GM12878 (cell line): Measurements from ENCODE around the gene CFP. TPM values are rescaled to one million over a fixed set of nuclear protein-coding genes. Genes with fewer than 3 reads are reported as not detected.

Source experiments
- ATAC-seq: fragments of 200-7000 bp; cut with Tn5 transposase; 3 replicates; pipeline ENCODE4 v1.9.1; 2020; ENCODE audit warnings: mild to moderate bottlenecking, moderate library complexity
- BruUV-seq: library from RNA; stranded (reverse); fragments of 400-500 nt; replicated peaks from 2 replicates; lab custom pipeline; 2021; lab: Mats Ljungman, UMichigan
- CTCF ChIA-PET: fragments of 300-600 bp; sonication (Branson Sonifier 250); formaldehyde crosslinking; extraction: SDS; loops from one replicate; lab custom pipeline; 2021; ENCODE audit warnings: inconsistent platforms; lab: Yijun Ruan, JAX
- POLR2A ChIA-PET: fragments of 350-600 bp; formaldehyde crosslinking; extraction: SDS; loops from one replicate; lab custom pipeline; 2021; ENCODE audit warnings: inconsistent platforms; lab: Charles Lee
- RAD21 ChIA-PET: fragments of 300-600 bp; sonication (Branson Sonifier 250); formaldehyde crosslinking; loops from one replicate; lab custom pipeline; 2023; ENCODE audit warnings: antibody characterized with exemption; ENCODE audit not compliant: unreplicated experiment; lab: Charles Lee
- SMC1A ChIA-PET: fragments of 300-600 bp; sonication (Branson Sonifier 250); formaldehyde crosslinking; loops from one replicate; lab custom pipeline; 2023; ENCODE audit not compliant: unreplicated experiment, uncharacterized antibody; lab: Charles Lee
- DNase-seq: peaks from one replicate; pipeline ENCODE4 v3.0.0-alpha.2; 2011; ENCODE audit warnings: low read depth, low spot score
- FAIRE-seq: peaks from 3 replicates; lab custom pipeline; 2011; peaks lifted over from hg19 to GRCh38; lab: Jason Lieb, UNC
- H2AFZ ChIP-seq: 2 replicates; pipeline ENCODE4 v1.6.0; 2011; ENCODE audit warnings: low read depth, low read length, control low read depth; ENCODE audit not compliant: control insufficient read depth
- H3K27ac ChIP-seq: 2 replicates; pipeline ENCODE4 v1.5.1; 2011; ENCODE audit warnings: control low read depth; ENCODE audit not compliant: control insufficient read depth, insufficient read depth
- H3K27me3 ChIP-seq, 2 experiments: replicated peaks in 1 of 2; 2 replicates each; pipeline versions ENCODE4 v1.6.0 to v1.6.1; 2011; ENCODE audit warnings: low read length in 1 of 2; ENCODE audit not compliant: control insufficient read depth in 2 of 2, insufficient read depth in 2 of 2
- H3K36me3 ChIP-seq, 2 experiments: 2 replicates each; pipeline ENCODE4 v1.5.1; 2011; ENCODE audit warnings: low read length in 1 of 2; ENCODE audit not compliant: control insufficient read depth in 2 of 2, insufficient read depth in 2 of 2
- H3K4me1 ChIP-seq: 2 replicates; pipeline ENCODE4 v1.6.1; 2011; ENCODE audit warnings: mild to moderate bottlenecking, low read length, moderate library complexity, mixed read lengths; ENCODE audit not compliant: control insufficient read depth, insufficient read depth
- H3K4me2 ChIP-seq: 2 replicates; pipeline ENCODE4 v1.6.0; 2011; ENCODE audit warnings: control low read depth; ENCODE audit not compliant: control insufficient read depth, insufficient read depth
- H3K4me3 ChIP-seq: fragments of 200-600 bp; sonication (generic); 2 replicates; pipeline ENCODE4 v1.5.1; 2016
- H3K79me2 ChIP-seq: 2 replicates; pipeline ENCODE4 v1.6.0; 2011; ENCODE audit warnings: low read length; ENCODE audit not compliant: control insufficient read depth, insufficient read depth
- H3K9ac ChIP-seq: 2 replicates; pipeline ENCODE4 v1.8.0; 2011; ENCODE audit warnings: low read length, control low read depth, mixed read lengths; ENCODE audit not compliant: control insufficient read depth, insufficient read depth
- H3K9me3 ChIP-seq: replicated peaks from 3 replicates; pipeline ENCODE4 v1.5.1; 2011; ENCODE audit warnings: mild to moderate bottlenecking, low read length; ENCODE audit not compliant: control insufficient read depth, insufficient read depth
- H4K20me1 ChIP-seq: 2 replicates; pipeline ENCODE4 v1.6.0; 2011; ENCODE audit not compliant: control insufficient read depth, insufficient read depth
- ASH2L ChIP-seq: fragments of 300-600, 200-600 bp; sonication (generic); IDR thresholded peaks from 2 replicates; pipeline ENCODE4 v1.6.1; 2017; ENCODE audit warnings: low read depth, mild to moderate bottlenecking, borderline replicate concordance
- BCLAF1 ChIP-seq: fragments of 450-650 bp; IDR thresholded peaks from 2 replicates; pipeline ENCODE4 v1.6.1; 2017; ENCODE audit warnings: antibody characterized with exemption, mild to moderate bottlenecking, moderate library complexity
- CHD2 ChIP-seq: IDR thresholded peaks from 2 replicates; pipeline ENCODE4 v1.6.1; 2011; ENCODE audit warnings: low read depth, low read length, improper control_type of control experiment, borderline replicate concordance
- E2F8 ChIP-seq: fragments of 450-650 bp; IDR thresholded peaks from 2 replicates; pipeline ENCODE4 v1.6.1; 2018; ENCODE audit warnings: mild to moderate bottlenecking, low read depth, moderate library complexity; ENCODE audit not compliant: partially characterized antibody
- MEF2A ChIP-seq: IDR thresholded peaks from 2 replicates; pipeline ENCODE4 v1.6.1; 2011; ENCODE audit warnings: low read depth, mild to moderate bottlenecking, low read length, moderate library complexity; ENCODE audit not compliant: insufficient read depth
- RBBP5 ChIP-seq: fragments of 200-600 bp; sonication (generic); conservative IDR thresholded peaks from 2 replicates; pipeline ENCODE4 v1.6.1; 2016
- SKIL ChIP-seq: fragments of 450-650 bp; IDR thresholded peaks from 2 replicates; pipeline ENCODE4 v1.6.1; 2017; ENCODE audit warnings: mild to moderate bottlenecking, low read depth, inconsistent platforms; ENCODE audit not compliant: poor library complexity, severe bottlenecking
- SPI1 ChIP-seq: IDR thresholded peaks from 2 replicates; pipeline ENCODE4 v1.6.1; 2011; ENCODE audit warnings: low read depth, mild to moderate bottlenecking, low read length, moderate library complexity, borderline replicate concordance; ENCODE audit not compliant: insufficient read depth
- ZNF622 ChIP-seq: fragments of 450-650 bp; IDR thresholded peaks from 2 replicates; pipeline ENCODE4 v1.6.1; 2017; ENCODE audit warnings: mild to moderate bottlenecking, inconsistent platforms
- WGBS: methylation state at CpG from one replicate; pipeline ENCODE4 v1.1.6; 2016; ENCODE audit warnings: low lambda C conversion rate; ENCODE audit not compliant: insufficient replicate concordance, insufficient coverage; ENCODE audit errors: missing lambda C conversion rate; 5-methylcytosine and 5-hydroxymethylcytosine counted together
- in situ Hi-C: fragments of 300-500 bp; cut with MboI; formaldehyde crosslinking; loops from 9 replicates; pipeline ENCODE4 v1.14.3; 2018; ENCODE audit warnings: mixed read lengths
- intact Hi-C: fragments of 100-400 bp; cut with micrococcal nuclease; formaldehyde crosslinking; loops from one replicate; pipeline ENCODE4 v1.14.2; 2022; ENCODE audit not compliant: unreplicated experiment
- polyA plus RNA-seq, 11 experiments: library from polyadenylated mRNA; depleted of rRNA in 4 of 11; unstranded in 6 of 11; stranded (reverse) in 5 of 11; fragments of >200 nt; fragmentation: Nextera tagmentation in 4 of 11; fragmentation: Illumina TruSeq in 1 of 11; extraction: Ambion mirVana in 4 of 11; extraction: Trizol in 1 of 11; gene quantifications; 1 replicate in 1 of 11; 2 replicates in 10 of 11; pipeline versions ENCODE4 v1.2.1 to v1.2.3, GENCODE V29; 2011 to 2016; ENCODE audit warnings: inconsistent platforms in 2 of 11, missing spikeins in 2 of 11, low read depth in 1 of 11
- total RNA-seq, 4 experiments: library from RNA; depleted of rRNA in 3 of 4; stranded (reverse); fragments of >200 nt in 3 of 4; fragmentation: Illumina TruSeq in 1 of 4; extraction: Trizol in 1 of 4; gene quantifications; 2 replicates each; pipeline versions ENCODE4 v1.2.1 to v1.2.3, GENCODE V29; 2013 to 2021

Gene CFP
- total and polyA plus RNA-seq, 10 of the 15 experiments (the other 5 are each of a cell fraction or from before 2014, with no cell fraction given), result 0.72 to 10.1 (median 2.8) TPM

GRCh38 chrX:47585273-47585672, 44.5 kb downstream of the CFP start:
- no peaks in the 10 kb centered on the region for H3K27me3 ChIP-seq
- H3K4me3 ChIP-seq, result no peak overlapping the region
- SMC1A ChIA-PET, result no interaction called here
- POLR2A ChIA-PET, result no interaction called here
- 69% methylated on average over 16 of the region's 16 CpGs for WGBS
- H3K9me3 ChIP-seq, result no peaks in the 10 kb centered on the region
- H3K4me1 ChIP-seq, result no peaks in the 10 kb centered on the region
- intact Hi-C loops (no loop called here), in situ Hi-C loops (no loop called here)
- H2AFZ ChIP-seq, result no peak overlapping the region
- no peak for ATAC-seq
- H3K4me2 ChIP-seq, result no peak overlapping the region
- no peaks in the 10 kb centered on the region for H4K20me1 ChIP-seq
- CTCF ChIA-PET, result no interaction called here
- H3K9ac ChIP-seq, result no peak overlapping the region
- DNase-seq, result no peak
- no peak overlapping the region for H3K27ac ChIP-seq
- RAD21 ChIA-PET, result no interaction called here
- no peak for FAIRE-seq
- no peak for TF ChIP-seq SPI1
- TF ChIP-seq ASH2L, result no peak
- TF ChIP-seq BCLAF1, result no peak
- no peak for TF ChIP-seq ZNF622
- TF ChIP-seq MEF2A, result no peak
- TF ChIP-seq RBBP5, result no peak
- TF ChIP-seq E2F8, result no peak
- TF ChIP-seq SKIL, result no peak
- TF ChIP-seq CHD2, result no peak
- no peaks in the 10 kb centered on the region for H3K36me3 ChIP-seq
- H3K79me2 ChIP-seq, result no peaks in the 10 kb centered on the region; the same call in 1 of the 2 replicates
- BruUV-seq, result no TSS peak
